H9 (cell line): Measurements from ENCODE around the gene MCF2L. TPM values are rescaled to one million over a fixed set of nuclear protein-coding genes. Genes with fewer than 3 reads are reported as not detected.

ENCODE experiments used
- DNase-seq: peaks from one replicate; pipeline ENCODE4 v3.0.0-alpha.2; 2017
- H2AFZ ChIP-seq: one replicate; pipeline ENCODE4 v1.6.1; 2013; ENCODE audit warnings: mild to moderate bottlenecking, low read length, control low read depth, moderate library complexity
- H2AK5ac ChIP-seq: 2 replicates; pipeline ENCODE4 v1.6.1; 2013; ENCODE audit warnings: low read length, control low read depth, mixed read lengths; ENCODE audit not compliant: insufficient read length
- H2BK120ac ChIP-seq: one replicate; pipeline ENCODE4 v1.6.1; 2013; ENCODE audit warnings: low read depth, mild to moderate bottlenecking, low read length, control low read depth, inconsistent platforms; ENCODE audit not compliant: poor library complexity, severe bottlenecking
- H2BK12ac ChIP-seq: 2 replicates; pipeline ENCODE4 v1.6.1; 2013; ENCODE audit warnings: low read length, control low read depth, mixed read lengths, low read depth; ENCODE audit not compliant: insufficient read length
- H2BK15ac ChIP-seq: 2 replicates; pipeline ENCODE4 v1.6.1; 2013; ENCODE audit warnings: low read depth, low read length, control low read depth
- H2BK20ac ChIP-seq: one replicate; pipeline ENCODE4 v1.6.1; 2013; ENCODE audit warnings: low read depth, mild to moderate bottlenecking, low read length, control low read depth, inconsistent platforms; ENCODE audit not compliant: poor library complexity, severe bottlenecking
- H2BK5ac ChIP-seq: 2 replicates; pipeline ENCODE4 v1.6.1; 2013; ENCODE audit warnings: low read length, control low read depth, mixed read lengths; ENCODE audit not compliant: insufficient read length
- H3K14ac ChIP-seq: 2 replicates; pipeline ENCODE4 v1.6.1; 2013; ENCODE audit warnings: low read length, control low read depth; ENCODE audit not compliant: insufficient read depth
- H3K18ac ChIP-seq: 2 replicates; pipeline ENCODE4 v1.6.1; 2013; ENCODE audit warnings: low read depth, mild to moderate bottlenecking, mixed read lengths, low read length, control low read depth; ENCODE audit not compliant: insufficient read length
- H3K23ac ChIP-seq: 2 replicates; pipeline ENCODE4 v1.6.1; 2013; ENCODE audit warnings: low read length, control low read depth, mixed read lengths, low read depth; ENCODE audit not compliant: insufficient read length
- H3K23me2 ChIP-seq: 2 replicates; pipeline ENCODE4 v1.6.1; 2013; ENCODE audit warnings: low read depth, mild to moderate bottlenecking, mixed read lengths, low read length, control low read depth; ENCODE audit not compliant: insufficient read length, poor library complexity, severe bottlenecking
- H3K27ac ChIP-seq: 2 replicates; pipeline ENCODE4 v1.5.1; 2013; ENCODE audit warnings: low read length, control low read depth, mixed read lengths, low read depth; ENCODE audit not compliant: insufficient read length
- H3K27me3 ChIP-seq: 2 replicates; pipeline ENCODE4 v1.6.1; 2013; ENCODE audit warnings: low read length, control low read depth, inconsistent platforms; ENCODE audit not compliant: insufficient read depth
- H3K4ac ChIP-seq: 2 replicates; pipeline ENCODE4 v1.6.1; 2013; ENCODE audit warnings: low read depth, mild to moderate bottlenecking, control low read depth, inconsistent platforms, low read length, moderate library complexity
- H3K4me1 ChIP-seq: 2 replicates; pipeline ENCODE4 v1.6.1; 2013; ENCODE audit warnings: low read length, control low read depth, inconsistent platforms; ENCODE audit not compliant: insufficient read depth
- H3K4me2 ChIP-seq: 2 replicates; pipeline ENCODE4 v1.6.1; 2013; ENCODE audit warnings: low read length, control low read depth, mixed read lengths; ENCODE audit not compliant: insufficient read length, insufficient read depth
- H3K56ac ChIP-seq: 2 replicates; pipeline ENCODE4 v1.6.1; 2013; ENCODE audit warnings: low read depth, mild to moderate bottlenecking, mixed read lengths, low read length, control low read depth; ENCODE audit not compliant: insufficient read length
- H3K79me1 ChIP-seq: 2 replicates; pipeline ENCODE4 v1.6.1; 2013; ENCODE audit warnings: low read depth, mild to moderate bottlenecking, moderate library complexity, low read length, control low read depth, inconsistent platforms; ENCODE audit not compliant: insufficient read depth, poor library complexity, severe bottlenecking
- H3K79me2 ChIP-seq: 2 replicates; pipeline ENCODE4 v1.6.1; 2013; ENCODE audit warnings: low read length, control low read depth, inconsistent platforms; ENCODE audit not compliant: insufficient read depth
- H3K9ac ChIP-seq: 2 replicates; pipeline ENCODE4 v1.6.1; 2013; ENCODE audit warnings: low read length, control low read depth, mixed read lengths; ENCODE audit not compliant: insufficient read length; ENCODE audit errors: extremely low read depth
- H3K9me3 ChIP-seq: one replicate; pipeline ENCODE4 v1.6.1; 2013; ENCODE audit warnings: low read depth, low read length, inconsistent platforms; ENCODE audit not compliant: control insufficient read depth
- H3T11ph ChIP-seq: one replicate; pipeline ENCODE4 v1.6.1; 2013; ENCODE audit warnings: mild to moderate bottlenecking, low read length, control low read depth, inconsistent platforms
- H4K20me1 ChIP-seq: one replicate; pipeline ENCODE4 v1.6.1; 2013; ENCODE audit not compliant: control insufficient read depth, insufficient read length, insufficient read depth
- H4K5ac ChIP-seq: 2 replicates; pipeline ENCODE4 v1.6.1; 2013; ENCODE audit warnings: low read depth, mild to moderate bottlenecking, mixed read lengths, low read length, control low read depth; ENCODE audit not compliant: insufficient read length
- H4K8ac ChIP-seq: replicated peaks from 2 replicates; pipeline ENCODE4 v1.6.1; 2013; ENCODE audit warnings: low read length, control low read depth, mixed read lengths, low read depth; ENCODE audit not compliant: insufficient read length
- H4K91ac ChIP-seq: 2 replicates; pipeline ENCODE4 v1.6.1; 2013; ENCODE audit warnings: low read depth, mild to moderate bottlenecking, moderate library complexity, mixed read lengths, low read length, control low read depth; ENCODE audit not compliant: insufficient read length
- H3K27ac Mint-ChIP-seq, 3 experiments: 2 replicates in 2 of 3; 3 replicates in 1 of 3; pipeline ENCODE4 v1.8.0; 2020 to 2021; ENCODE audit warnings: mixed read lengths in 3 of 3, mild to moderate bottlenecking in 1 of 3, moderate library complexity in 1 of 3
- H3K27me3 Mint-ChIP-seq: 2 replicates; pipeline ENCODE4 v1.8.0; 2021; ENCODE audit warnings: low read depth, mild to moderate bottlenecking, moderate library complexity, mixed read lengths
- H3K36me3 Mint-ChIP-seq, 3 experiments: 2 replicates in 2 of 3; 3 replicates in 1 of 3; pipeline ENCODE4 v1.8.0; 2020 to 2021; ENCODE audit warnings: low read depth in 3 of 3, mixed read lengths in 3 of 3; ENCODE audit not compliant: insufficient read depth in 1 of 3
- H3K4me1 Mint-ChIP-seq, 2 experiments: 2 replicates each; pipeline ENCODE4 v1.8.0; 2020; ENCODE audit warnings: mixed read lengths in 2 of 2
- H3K4me3 Mint-ChIP-seq, 2 experiments: 2 replicates in 1 of 2; 3 replicates in 1 of 2; pipeline ENCODE4 v1.8.0; 2020 to 2021; ENCODE audit warnings: mild to moderate bottlenecking in 2 of 2, mixed read lengths in 2 of 2, moderate library complexity in 1 of 2
- H3K9me3 Mint-ChIP-seq, 2 experiments: 2 replicates in 1 of 2; 3 replicates in 1 of 2; pipeline ENCODE4 v1.8.0; 2020; ENCODE audit warnings: mild to moderate bottlenecking in 2 of 2, mixed read lengths in 2 of 2, moderate library complexity in 1 of 2
- CTCF ChIP-seq: fragments of 200-600 bp; sonication (generic); conservative IDR thresholded peaks from 3 replicates; pipeline ENCODE4 v1.8.0; 2021; ENCODE audit warnings: antibody characterized with exemption, mild to moderate bottlenecking
- WGBS: extraction: QIAGEN DNeasy Blood & Tissue Kit; methylation state at CpG from one replicate; pipeline ENCODE4 v1.1.7; 2013; ENCODE audit warnings: missing lambda C conversion rate, low lambda C conversion rate, mixed read lengths; ENCODE audit not compliant: insufficient read length; ENCODE audit errors: extremely low coverage; 5-methylcytosine and 5-hydroxymethylcytosine counted together
- total RNA-seq: library from RNA; stranded (reverse); gene quantifications from 2 replicates; pipeline ENCODE4 v1.2.1, GENCODE V29; 2021

Gene MCF2L
- total RNA-seq, 1 experiment from 2014 or later: 18.5 TPM

- H3K27me3 Mint-ChIP-seq: no peaks in the 10 kb centered on the region; the same call in 1 of the 2 replicates
- H2AK5ac ChIP-seq: no peak overlapping the region
- H3K36me3 Mint-ChIP-seq: peaks cover 8 to 20% (median 11%) of the 10 kb centered on the region in 3 experiments
- no peak overlapping the region for H3K23ac ChIP-seq
- 0 out of 7 replicates have a peak overlapping the region, but pooled peaks of 1 of the 3 experiments have one; percentile 67 for H3K27ac Mint-ChIP-seq
- H3K4me2 ChIP-seq: no peak overlapping the region
- H2BK5ac ChIP-seq: no peak overlapping the region
- peaks cover 0 to 6% of the 10 kb centered on the region in 2 experiments; a peak in 1 of 4 replicates for H3K4me1 Mint-ChIP-seq
- no peak overlapping the region for H3K4me3 Mint-ChIP-seq
- no peaks in the 10 kb centered on the region for H3K79me1 ChIP-seq
- no peak for DNase-seq
- H3K18ac ChIP-seq: no peak overlapping the region
- H3K23me2 ChIP-seq: no peaks in the 10 kb centered on the region
- H4K8ac ChIP-seq: no peak overlapping the region
- no peak overlapping the region for H3K4ac ChIP-seq
- WGBS: no CpG with 5 or more reads among the region's 16 CpGs
- no peaks in the 10 kb centered on the region for H3K27me3 ChIP-seq
- no peak overlapping the region for H2BK15ac ChIP-seq
- no peak for TF ChIP-seq CTCF
- no peaks in the 10 kb centered on the region for H4K20me1 ChIP-seq
- H4K91ac ChIP-seq: no peak overlapping the region
- no peak overlapping the region for H3K56ac ChIP-seq
- no peak overlapping the region for H2BK120ac ChIP-seq
- H2BK12ac ChIP-seq: no peak overlapping the region
- H3K79me2 ChIP-seq: no peaks in the 10 kb centered on the region; the same call in 1 of the 2 replicates
- H3K4me1 ChIP-seq: no peaks in the 10 kb centered on the region
- H2BK20ac ChIP-seq: no peak overlapping the region
- H2AFZ ChIP-seq: no peak overlapping the region
- no peak overlapping the region for H4K5ac ChIP-seq
- H3K9me3 ChIP-seq: no peaks in the 10 kb centered on the region
- H3K9me3 Mint-ChIP-seq: peaks cover 7 to 9% of the 10 kb centered on the region in 2 experiments
- H3K27ac ChIP-seq: no peak overlapping the region
- no peak overlapping the region for H3K9ac ChIP-seq
- no peak overlapping the region for H3T11ph ChIP-seq
- no peak overlapping the region; the same call in 1 of the 2 replicates for H3K14ac ChIP-seq
These were observed 37.6 kb downstream of the MCF2L start for GRCh38 chr13:113006660-113007059.
